Measurements from ENCODE around the gene EBF4. TPM values are rescaled to one million over a fixed set of nuclear protein-coding genes. Genes with fewer than 3 reads are reported as not detected.

EBF4 gene
- total and polyA plus RNA-seq, 10 of the 15 experiments (the other 5 are each of a cell fraction or from before 2014, with no cell fraction given), result 0.13 TPM; not detected in 9

DNA sequence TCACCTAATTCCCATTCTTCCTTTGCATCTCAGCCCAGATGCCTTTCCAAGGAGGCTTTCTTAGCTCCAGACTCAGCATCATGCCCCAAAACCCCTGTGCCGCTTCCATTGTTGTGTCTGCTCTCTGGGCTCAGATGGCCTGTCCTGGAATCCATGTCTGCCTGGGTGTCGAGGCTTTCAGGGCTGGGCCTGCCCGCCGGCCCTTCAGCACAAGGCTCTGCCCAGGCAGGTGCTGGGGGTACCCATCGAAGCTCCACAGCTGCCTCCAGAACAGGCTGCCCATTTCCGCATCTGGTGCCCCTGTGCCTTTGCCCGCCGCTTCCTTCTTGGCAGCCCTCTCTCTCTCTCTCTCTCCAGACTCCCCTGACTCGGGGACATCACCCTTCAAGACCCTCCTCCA is 106.7 kb downstream of the EBF4 start:
- no peak overlapping the region for H3K27ac ChIP-seq (ENCODE audit: control insufficient read depth, insufficient read depth)
- no peaks in the 10 kb centered on the region for H3K79me2 ChIP-seq (ENCODE audit: control insufficient read depth, insufficient read depth, low read length)
- ATAC-seq (no peak), DNase-seq (ENCODE audit: low read depth, low spot score) (no peak), FAIRE-seq (no peak)
- intact Hi-C loops (cut with micrococcal nuclease; ENCODE audit: unreplicated experiment) (no loop called here), in situ Hi-C loops (cut with MboI) (no loop called here)
- peaks cover 11 to 18% of the 10 kb centered on the region in 2 experiments for H3K27me3 ChIP-seq (replicated peaks in 1 of 2; ENCODE audit: control insufficient read depth in 2 of 2, insufficient read depth in 2 of 2, low read length in 1 of 2)
- no peaks in the 10 kb centered on the region for H3K36me3 ChIP-seq (ENCODE audit: control insufficient read depth in 2 of 2, insufficient read depth in 2 of 2, low read length in 1 of 2)
- no peaks in the 10 kb centered on the region for H3K4me1 ChIP-seq (ENCODE audit: control insufficient read depth, insufficient read depth, low read length)
- H3K9ac ChIP-seq (ENCODE audit: control insufficient read depth, insufficient read depth, low read length), result no peak overlapping the region
- H3K9me3 ChIP-seq (replicated peaks; ENCODE audit: control insufficient read depth, insufficient read depth, low read length), result no peaks in the 10 kb centered on the region
- no peak overlapping the region for H3K4me3 ChIP-seq
- no peaks in the 10 kb centered on the region for H4K20me1 ChIP-seq (ENCODE audit: control insufficient read depth, insufficient read depth)
- no TSS peak for BruUV-seq (replicated peaks)
- TF ChIP-seq, protein P1, sequence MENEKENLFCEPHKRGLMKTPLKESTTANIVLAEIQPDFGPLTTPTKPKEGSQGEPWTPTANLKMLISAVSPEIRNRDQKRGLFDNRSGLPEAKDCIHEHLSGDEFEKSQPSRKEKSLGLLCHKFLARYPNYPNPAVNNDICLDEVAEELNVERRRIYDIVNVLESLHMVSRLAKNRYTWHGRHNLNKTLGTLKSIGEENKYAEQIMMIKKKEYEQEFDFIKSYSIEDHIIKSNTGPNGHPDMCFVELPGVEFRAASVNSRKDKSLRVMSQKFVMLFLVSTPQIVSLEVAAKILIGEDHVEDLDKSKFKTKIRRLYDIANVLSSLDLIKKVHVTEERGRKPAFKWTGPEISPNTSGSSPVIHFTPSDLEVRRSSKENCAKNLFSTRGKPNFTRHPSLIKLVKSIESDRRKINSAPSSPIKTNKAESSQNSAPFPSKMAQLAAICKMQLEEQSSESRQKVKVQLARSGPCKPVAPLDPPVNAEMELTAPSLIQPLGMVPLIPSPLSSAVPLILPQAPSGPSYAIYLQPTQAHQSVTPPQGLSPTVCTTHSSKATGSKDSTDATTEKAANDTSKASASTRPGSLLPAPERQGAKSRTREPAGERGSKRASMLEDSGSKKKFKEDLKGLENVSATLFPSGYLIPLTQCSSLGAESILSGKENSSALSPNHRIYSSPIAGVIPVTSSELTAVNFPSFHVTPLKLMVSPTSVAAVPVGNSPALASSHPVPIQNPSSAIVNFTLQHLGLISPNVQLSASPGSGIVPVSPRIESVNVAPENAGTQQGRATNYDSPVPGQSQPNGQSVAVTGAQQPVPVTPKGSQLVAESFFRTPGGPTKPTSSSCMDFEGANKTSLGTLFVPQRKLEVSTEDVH (IDR thresholded peaks at IDR 0.05; ENCODE audit: low read depth, partially characterized antibody), result no peak
- TF ChIP-seq IRF4 (IDR thresholded peaks at IDR 0.05; ENCODE audit: low read depth, low read length) (no peak), YBX1 (IDR thresholded peaks at IDR 0.05) (no peak), STAT3 (IDR thresholded peaks at IDR 0.05; ENCODE audit: low read depth, low read length) (no peak), TCF3 (IDR thresholded peaks at IDR 0.05; ENCODE audit: borderline replicate concordance, insufficient read depth, low read depth, low read length) (no peak), ZNF274 (IDR thresholded peaks at IDR 0.05; ENCODE audit: insufficient read depth, insufficient read length) (no peak)
- TF ChIP-seq, protein P2, sequence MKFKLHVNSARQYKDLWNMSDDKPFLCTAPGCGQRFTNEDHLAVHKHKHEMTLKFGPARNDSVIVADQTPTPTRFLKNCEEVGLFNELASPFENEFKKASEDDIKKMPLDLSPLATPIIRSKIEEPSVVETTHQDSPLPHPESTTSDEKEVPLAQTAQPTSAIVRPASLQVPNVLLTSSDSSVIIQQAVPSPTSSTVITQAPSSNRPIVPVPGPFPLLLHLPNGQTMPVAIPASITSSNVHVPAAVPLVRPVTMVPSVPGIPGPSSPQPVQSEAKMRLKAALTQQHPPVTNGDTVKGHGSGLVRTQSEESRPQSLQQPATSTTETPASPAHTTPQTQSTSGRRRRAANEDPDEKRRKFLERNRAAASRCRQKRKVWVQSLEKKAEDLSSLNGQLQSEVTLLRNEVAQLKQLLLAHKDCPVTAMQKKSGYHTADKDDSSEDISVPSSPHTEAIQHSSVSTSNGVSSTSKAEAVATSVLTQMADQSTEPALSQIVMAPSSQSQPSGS (IDR thresholded peaks at IDR 0.05; ENCODE audit: low read length), result no peak
- TF ChIP-seq, protein P3, sequence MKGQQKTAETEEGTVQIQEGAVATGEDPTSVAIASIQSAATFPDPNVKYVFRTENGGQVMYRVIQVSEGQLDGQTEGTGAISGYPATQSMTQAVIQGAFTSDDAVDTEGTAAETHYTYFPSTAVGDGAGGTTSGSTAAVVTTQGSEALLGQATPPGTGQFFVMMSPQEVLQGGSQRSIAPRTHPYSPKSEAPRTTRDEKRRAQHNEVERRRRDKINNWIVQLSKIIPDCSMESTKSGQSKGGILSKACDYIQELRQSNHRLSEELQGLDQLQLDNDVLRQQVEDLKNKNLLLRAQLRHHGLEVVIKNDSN (IDR thresholded peaks at IDR 0.05; ENCODE audit: borderline replicate concordance, extremely low read length, insufficient read depth, low read depth, low read length), result no peak
- TF ChIP-seq, protein P4, sequence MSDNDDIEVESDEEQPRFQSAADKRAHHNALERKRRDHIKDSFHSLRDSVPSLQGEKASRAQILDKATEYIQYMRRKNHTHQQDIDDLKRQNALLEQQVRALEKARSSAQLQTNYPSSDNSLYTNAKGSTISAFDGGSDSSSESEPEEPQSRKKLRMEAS (IDR thresholded peaks at IDR 0.05; ENCODE audit: low read depth, low read length), result no peak
- WGBS (ENCODE audit: insufficient coverage, insufficient replicate concordance, low lambda C conversion rate, missing lambda C conversion rate), result 65% methylated on average over 8 of the region's 9 CpGs
- H3K4me2 ChIP-seq (ENCODE audit: control insufficient read depth, insufficient read depth), result no peak overlapping the region
- H2AFZ ChIP-seq (ENCODE audit: control insufficient read depth, low read depth, low read length), result no peak overlapping the region
- ChIA-PET SMC1A (ENCODE audit: uncharacterized antibody, unreplicated experiment) (no interaction called here), RAD21 (ENCODE audit: unreplicated experiment) (no interaction called here), CTCF (no interaction called here), POLR2A (no interaction called here)

All from GM12878 (cell line).